IPS-NIHi11 (cell line): ENCODE data around the gene CHMP5.

ENCODE experiments used
- DNase-seq: peaks from one replicate; pipeline ENCODE4 v3.0.0; 2012; ENCODE audit warnings: mixed read lengths, low spot score

CHMP5 gene

DNA sequence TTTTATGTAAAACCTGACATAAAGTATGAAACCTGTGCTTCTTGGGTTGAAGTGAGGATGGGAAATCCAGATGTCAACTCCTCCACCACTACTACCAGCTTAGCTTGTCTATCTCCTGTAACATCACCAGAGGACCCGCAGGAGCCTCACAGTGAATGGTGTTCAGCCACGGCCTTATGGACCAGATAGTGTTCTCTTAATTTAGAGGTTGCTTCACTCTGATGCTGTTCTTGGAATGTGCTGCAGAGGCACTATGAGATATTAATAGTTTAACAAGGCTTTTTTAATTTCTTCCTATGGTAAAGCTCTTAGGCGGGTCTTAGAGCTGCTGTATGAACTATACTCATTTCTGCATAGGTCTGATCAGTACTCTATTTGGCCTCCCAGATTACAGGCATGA, 53.4 kb downstream of the CHMP5 start:
- no peak for DNase-seq

DNA sequence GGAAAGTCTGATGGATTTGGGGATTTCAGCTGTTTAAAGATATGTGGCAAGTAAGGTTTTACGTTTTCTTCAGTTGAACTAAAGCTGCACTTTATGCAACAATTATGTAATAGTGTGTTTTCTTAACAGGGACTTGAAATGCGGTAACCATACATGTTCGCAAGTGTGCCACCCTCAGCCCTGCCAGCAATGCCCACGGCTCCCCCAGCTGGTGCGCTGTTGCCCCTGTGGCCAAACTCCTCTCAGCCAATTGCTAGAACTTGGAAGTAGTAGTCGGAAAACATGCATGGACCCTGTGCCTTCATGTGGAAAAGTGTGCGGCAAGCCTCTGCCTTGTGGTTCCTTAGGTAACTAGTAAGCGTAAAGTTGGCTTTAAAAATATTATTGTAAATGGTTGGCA, 53.9 kb downstream of the CHMP5 start:
- no peak for DNase-seq

DNA sequence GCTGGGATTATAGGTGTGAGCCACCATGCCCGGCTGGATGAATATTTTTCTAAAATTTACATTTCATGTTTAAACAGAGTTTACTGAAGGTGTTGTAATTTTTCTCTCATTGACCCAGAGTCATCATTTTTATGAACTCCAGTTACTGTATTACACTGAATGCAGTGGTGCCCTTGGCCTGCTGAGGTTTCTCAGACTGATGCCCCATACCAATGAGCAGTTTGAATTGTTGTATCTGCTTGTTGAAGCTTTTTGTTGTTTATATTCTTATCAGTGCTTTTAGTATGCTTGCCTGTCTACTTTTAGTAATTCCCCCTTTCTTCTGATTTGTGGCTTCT, 55.4 kb downstream of the CHMP5 start:
- DNase-seq: no peak

DNA sequence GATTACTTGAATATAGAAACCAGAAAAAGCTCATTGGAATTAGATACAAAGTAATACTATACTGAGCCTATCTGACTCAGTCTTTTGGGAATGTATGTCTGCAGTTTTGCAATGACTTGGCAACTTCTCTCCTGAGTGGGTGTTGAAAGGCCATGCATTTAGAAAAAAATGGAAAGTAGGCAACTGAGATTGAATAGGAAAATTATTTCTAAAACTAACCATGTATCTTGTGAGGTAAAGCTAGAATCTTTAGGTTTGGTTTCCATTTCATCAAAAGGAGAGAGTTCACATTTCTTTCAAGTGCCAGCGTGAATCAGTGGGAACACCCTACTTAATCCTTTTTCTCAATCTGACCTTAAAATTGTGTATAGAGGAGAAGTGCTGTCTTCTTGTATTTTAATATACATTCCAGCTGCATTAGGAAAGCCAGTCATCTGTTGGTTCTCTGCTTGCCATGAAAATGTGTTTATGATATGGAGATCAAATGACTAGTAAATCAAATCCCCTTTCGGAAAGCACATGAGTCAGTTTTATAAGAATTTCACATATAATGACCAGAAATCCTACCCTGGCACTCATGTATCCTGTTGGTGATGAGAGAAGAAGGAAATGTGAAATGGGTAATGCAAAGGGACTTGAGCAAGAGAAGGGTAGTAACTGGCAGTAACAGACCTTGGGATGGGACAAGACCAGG, 55.9 kb downstream of the CHMP5 start:
- DNase-seq: peak; percentile 15

DNA sequence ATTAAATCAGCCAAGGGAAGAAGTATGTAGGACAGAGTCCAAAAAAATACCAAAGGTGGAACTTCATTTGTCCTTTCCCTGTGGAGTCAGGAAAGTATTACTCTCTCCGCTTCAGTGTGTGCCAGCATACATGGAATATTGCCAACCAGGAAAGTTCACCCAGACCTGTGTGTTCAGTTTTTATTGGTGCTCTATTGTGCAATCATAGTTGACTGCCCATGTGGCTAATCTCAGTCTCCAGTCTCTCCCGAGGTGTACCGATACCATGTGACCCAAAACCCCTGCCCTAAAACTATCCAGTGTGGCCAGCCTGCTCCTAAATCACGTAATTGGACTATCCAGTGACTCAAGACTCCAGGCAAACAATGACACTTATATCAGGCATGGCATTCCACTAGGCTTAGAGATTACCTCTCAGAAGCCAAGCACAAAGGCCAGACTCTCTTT, 64.3 kb downstream of the CHMP5 start:
- DNase-seq: peak; percentile 50

DNA sequence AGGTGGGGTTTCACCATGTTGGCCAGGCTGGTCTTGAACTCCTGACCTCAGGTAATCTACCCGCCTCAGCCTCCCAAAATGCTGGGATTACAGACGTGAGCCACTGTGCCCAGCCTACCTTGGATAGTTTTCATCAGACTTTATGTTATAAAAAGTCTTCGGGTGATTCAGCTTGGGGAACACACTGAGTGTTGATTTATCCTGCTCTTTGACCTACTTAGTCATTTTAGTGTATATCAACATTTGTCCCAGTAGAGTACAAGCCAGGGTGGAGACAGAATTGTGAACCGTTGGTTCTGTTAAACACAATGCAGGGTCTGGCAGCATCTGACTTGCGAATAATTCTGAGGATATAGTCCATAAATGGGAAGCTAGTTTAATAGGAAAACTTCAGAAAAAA, 65.1 kb downstream of the CHMP5 start:
- no peak for DNase-seq

DNA sequence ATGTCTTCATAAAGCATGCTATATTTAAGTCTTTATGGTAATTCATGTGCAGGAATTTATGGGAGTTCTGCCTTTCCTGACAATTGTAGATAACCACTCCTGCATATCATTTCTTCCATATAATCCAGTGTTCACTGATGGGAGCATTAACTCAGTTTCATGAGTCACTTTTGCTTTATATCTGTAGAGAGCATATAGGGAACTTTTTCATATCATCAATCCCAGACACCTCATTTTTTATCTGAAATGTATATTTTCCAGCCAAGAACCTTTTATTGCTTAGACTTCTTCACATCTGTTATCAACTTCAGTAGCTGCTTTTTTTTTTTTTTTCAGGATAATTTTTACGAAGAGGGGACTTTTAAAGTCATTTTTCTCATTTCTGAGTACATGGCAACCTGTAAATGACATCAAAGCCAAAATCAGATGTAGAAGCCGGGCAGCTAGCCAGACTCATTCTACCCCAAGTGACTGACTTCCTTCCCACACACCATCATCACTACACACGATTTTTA, 66.6 kb downstream of the CHMP5 start:
- DNase-seq: no peak
